Fibroblast of skin of abdomen (primary cell): ENCODE measurements around the gene SOX13.

Experiments
- DNase-seq: peaks from one replicate; pipeline ENCODE4 v3.0.0-alpha.2; 2013

Gene SOX13

DNA sequence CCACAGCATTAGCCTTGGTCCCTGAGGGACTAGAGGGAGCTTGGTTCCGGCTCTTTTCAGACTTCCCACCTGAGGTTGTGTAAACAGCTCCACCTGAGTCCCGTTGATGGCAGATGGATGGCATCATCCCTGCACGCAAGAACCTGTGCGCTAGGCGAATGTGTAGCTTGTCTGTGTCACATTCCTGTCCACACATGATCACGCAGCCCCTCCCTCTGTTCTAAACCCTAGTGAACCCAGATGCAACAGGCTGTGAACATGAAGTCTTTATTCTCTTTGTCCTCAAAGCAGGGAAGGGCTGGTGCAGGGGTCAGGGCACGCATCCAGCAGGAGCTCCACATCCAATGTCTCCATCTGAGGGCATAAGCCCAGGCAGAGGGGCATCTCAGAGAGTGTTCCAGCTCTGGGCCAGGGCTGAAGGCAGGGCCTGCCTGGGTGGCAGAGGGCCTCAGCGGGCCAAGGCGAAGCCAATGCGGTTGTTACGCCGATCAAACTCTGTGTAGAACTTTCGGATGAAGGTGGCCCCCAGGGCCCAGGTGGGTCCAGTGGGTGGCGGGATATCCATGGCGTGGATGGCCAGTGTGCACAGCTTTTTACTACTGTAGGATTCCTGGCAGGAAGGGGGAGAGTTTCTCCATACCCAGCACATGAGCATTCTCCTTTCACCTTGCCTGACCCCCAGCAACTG is 81.8 kb downstream of the SOX13 start:
- DNase-seq, result no peak

DNA sequence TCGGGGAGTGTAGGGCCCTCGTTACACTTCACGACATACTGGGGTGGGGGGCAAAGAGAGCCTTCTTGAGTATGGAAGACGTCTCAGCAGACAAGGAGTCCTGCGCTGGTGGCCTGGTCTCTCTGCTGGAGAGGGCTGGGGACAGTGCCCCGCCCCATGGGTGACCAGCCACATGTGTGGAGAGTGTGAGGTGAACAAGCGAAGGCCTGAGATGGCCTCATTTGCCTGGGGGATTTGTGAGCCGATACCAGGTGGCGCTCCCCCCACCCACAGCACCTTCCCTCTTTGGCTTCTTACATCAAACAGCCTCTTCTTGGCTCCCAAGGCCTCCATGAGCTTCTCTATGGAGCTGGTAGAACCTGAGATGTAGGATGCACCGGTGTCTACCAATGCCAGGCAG is 83.0 kb downstream of the SOX13 start:
- DNase-seq, result no peak

DNA sequence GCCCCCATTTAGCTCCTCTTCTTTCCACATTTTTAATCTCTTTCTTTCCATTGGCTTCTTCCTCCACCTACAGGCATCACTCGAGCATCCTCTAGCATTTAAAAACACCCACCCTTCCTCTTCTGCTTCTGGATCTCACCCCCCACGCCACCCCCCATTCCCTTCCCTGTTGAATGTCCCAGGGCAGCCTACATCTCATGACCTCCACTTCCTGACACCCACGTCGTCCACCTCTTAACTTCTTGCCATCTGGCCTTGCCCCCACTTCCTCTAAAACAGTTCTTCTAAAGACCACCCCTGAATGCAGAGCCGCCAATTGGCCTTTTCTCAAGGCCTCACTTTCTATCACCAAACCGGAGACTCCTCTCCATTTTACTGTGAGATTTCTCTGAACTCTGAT is 85.0 kb downstream of the SOX13 start:
- no peak for DNase-seq

DNA sequence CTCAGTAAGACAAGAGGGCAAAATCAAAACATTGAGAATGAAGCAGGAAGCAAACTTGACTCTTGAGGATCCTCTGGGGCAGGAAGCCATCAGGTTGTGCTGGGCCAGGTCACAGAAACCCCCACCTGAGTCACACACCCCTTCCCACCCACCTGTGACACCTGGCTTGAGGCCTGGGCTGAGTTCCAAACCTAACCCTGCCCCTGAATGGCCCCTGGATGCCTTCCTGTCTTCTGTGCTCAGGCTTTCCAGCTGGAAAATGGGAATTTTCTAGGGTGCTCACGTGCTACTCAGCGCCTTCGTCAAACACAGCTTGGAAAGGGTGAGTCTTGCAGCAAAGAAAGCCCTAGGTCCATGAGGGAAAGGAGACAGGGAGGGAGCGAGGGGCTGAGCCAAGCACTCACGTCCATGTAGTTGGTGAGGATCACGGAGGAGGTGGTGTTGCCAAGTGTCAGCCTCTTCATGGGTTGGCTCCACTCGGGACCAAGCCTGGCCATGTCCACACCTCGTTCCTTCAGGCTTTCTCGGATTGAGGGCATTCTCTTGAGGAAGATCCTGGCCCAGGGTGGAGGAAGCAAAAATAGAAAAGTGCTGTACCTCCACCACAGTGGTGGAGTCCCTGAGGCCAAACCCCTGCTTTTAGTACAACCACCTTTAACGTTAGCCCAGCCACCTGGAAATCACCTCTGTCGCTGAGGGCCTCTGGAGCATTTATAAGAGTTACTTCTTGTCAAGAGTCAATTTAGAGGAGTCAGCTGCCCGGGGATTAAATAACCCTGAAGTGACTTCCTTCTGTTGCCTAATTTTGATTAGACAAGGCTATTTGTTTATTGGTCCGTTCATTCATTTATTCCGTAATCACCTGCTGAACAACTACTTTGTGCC is 88.9 kb downstream of the SOX13 start:
- DNase-seq, result no peak

DNA sequence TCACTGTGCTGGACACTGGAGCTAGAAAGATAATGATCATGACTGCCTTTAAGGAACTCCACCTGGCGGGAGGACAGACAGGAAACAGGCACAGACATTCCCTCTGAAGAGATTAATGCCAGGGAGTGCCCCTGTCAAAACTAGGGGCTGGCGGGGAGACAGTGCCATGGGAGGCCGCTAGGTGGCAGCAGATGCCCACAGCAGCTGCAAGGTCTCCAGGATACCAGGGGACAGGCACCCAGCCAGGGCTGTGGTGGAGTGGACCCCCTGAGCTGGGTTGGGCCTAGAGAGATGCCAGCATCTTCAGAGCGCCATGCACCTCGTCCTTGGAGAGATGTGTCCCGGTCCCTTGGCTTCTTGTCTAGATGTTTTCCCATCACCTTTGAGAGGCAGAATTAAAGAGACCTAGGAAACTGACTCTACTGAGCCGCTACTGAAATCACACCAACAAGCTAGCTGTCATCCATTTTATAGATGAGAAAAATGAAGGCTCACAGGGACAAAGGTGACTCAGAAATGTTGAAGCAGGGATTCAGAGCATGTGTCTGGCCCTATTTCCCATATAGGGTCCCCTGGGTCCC is 89.7 kb downstream of the SOX13 start:
- peak; percentile 68 for DNase-seq

DNA sequence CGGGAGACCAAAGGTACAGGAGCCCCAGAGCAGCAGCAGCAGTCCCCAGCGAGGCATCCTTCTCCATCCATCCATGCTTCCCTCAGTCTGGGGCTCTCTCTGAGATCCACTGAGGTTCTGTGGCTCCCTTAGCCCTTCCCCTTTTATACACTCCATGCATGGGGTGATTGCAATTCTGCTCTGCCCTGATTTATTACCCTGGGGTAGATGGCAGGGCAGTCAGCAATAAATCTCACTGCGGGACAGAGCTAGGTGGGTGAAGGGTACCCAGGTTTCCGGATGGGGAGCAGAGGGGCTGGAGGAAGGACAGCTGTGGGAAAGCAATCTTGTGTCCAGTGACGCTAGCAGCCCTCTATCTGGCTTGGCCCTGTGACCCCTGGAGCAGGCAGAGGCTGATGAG is 93.3 kb downstream of the SOX13 start, which contains the start of gene REN:
Gene REN (minus strand): TSS at position 119 of the 400 bp plus-strand sequence. CDS start 44 bp downstream, at position 75.
- no peak for DNase-seq

DNA sequence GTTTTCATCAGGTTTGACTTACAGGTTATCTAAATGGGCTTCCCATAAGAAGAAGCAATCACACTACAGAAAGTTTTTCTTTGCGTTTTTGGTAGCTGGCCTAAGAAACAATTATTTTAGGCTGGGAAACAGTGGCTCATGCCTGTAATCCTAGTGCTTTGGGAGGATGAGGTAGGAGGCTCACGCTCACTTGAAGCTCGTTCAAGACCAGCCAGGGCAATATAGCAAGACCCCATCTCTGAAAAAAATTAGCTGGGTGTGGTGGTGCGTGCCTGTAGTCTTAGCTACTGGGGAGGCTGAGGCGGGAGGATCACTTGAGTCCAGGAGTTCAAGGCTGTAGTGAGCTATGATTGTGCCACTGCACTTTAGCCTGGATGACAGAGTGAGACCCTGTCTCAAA is 94.8 kb downstream of the SOX13 start:
- no peak for DNase-seq

DNA sequence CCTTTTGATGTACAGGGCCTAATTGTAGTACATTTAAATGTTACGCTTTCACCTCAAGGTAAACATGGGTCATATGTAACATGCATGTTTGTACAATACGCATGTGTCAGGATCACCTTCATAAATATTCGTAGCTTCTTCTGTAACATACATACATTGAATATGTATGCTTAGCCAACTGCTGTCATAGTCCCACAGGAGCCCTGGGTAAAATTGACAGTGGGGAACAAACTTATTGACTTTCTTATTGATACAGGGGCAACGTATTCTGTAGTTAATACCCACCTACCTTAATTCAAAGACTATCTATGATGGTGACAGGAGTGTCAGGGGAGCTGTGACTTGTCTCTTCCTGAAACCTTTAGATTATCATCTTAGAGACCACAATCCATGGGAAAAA is 96.9 kb downstream of the SOX13 start:
- no peak for DNase-seq

DNA sequence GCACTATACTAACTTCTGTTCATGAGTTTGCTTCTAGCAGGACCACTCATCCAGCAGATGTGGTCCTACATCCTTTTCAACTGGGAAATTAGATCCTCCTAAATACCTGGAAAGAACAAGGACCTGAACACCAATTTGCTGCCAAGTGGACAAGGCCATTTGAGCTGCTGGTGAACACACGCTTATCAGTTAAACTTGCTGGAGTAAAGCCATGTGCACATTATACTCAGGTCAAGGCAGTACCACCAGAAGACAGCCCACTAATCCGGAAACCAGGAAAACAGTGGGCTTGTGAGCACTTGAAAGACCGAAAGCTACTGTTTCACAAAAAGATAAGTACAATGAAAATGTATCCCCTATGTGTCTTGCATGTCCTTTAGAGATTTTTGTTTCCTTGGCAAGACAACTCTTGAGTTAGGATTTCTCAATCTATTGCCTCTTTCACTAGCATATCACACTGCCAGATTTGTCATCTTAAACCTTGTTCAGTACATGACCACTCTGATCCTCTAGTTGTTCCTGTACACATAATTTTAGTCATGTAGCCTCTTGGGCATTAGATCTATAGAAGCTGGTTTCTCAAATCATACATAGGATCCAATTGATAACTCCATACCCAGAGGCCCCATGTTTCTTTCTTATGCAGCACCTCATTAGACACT is 97.7 kb downstream of the SOX13 start:
- no peak for DNase-seq

DNA sequence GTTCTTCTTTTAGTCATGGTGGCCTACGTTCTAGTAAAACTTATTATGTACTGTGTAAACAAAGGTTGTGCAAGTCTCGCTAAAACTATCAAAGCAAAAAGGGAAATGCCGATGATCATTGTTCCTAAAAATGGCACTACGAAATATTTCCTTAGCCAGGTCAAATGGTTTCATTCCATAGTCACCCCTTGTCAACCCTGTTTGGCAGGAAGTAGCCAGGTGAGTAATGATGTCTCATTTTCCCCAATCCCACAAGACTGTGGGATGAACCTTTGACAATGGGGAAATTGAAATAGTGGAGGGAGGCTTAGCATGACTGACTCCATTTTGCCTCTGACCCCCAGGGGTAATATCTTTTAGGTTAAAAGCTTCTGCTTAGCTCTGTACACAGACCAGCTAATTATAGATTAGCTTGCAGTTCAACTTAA is 98.8 kb downstream of the SOX13 start:
- peak; percentile 64 for DNase-seq

DNA sequence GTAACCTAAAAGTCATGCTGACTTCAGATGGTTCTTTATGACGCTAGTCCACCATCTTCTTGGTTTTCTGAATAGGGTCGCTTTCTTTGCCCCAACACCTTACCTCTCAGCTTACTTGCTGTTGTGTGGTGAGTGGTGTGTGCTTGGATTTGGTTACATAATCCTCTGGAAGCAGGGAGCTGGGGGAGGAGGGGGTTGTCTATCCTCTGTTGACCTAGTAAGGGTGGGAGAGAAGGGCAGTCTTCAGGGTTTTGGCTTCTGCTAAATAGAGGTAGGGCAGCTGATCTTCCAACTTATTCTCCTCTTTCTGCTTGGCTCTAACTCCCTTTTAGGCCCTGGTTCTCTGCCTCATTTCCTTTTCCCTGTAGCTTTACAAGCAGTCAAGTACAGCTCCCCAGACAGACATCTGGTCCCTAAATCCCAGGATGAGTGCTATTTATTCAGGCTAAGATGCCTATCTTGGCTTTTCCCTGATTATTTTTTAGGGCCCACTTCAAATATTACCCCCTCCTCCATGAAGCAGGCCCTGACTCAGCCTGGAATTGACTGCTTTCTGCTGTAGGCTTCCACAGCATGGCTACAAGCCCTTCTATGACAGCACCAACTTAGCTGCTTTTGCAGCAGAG is 99.6 kb downstream of the SOX13 start:
- no peak for DNase-seq

DNA sequence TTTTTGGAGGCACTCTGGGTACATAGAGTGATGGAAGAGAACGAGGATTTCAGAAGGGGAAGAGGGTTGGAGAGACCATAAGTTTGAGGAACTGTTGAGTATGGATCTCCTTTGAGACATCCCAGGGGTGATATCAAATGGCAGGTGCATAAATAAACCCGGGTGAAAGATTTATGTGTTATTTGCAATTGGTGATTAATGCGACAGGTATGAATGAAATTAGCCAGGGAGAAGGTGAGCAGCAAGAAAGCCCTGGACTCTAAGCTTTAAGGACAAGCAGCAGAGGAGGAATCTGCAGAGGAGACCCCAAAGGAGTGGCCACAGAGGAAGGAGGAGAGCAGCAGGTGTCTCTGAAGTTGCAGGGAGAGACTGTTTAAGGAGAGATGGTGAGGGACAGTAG is 102.0 kb downstream of the SOX13 start:
- DNase-seq, result no peak

DNA sequence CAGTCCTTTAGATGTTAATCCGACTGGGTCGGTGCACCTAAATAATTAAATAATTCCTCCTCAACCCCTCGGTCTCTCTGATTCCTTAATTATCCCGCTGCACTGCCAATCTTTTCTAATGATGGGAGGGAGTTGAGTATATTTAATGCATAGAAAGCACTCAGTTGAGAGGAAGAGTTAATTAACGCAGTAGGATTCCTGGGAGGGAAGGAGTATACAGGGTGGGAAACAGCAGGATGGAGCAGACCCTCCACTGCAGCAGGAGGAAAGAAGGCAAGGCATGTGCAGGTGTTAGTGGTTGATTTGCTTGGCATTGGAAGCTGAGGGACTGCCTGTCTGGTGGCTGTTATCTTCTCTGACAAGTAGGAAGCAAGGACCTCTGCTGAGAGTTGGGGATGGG is 103.1 kb downstream of the SOX13 start:
- no peak for DNase-seq

DNA sequence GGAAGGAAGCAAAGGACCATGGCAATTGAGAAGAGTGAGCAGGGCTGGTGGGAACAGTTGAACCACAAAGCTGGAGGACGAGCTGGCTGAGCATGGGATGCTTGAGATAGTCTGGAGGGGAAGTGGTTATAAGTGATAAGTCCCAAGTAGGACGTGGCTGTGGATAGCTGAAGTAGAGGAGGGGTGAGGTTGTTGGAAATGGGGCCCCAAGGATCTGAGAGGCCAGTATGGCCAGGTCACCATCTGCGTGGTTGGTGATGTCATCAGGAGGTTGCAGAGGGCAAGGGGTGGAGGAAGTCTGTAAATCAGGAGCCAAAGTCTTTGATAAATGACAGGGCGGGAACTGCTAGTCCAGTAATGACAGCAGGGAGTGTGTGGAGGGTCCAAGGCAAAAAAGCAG is 104.2 kb downstream of the SOX13 start:
- no peak for DNase-seq
